Stimulated activated CD4-positive, alpha-beta T cell treated with anti-CD3 and anti-CD28 coated beads, Interleukin-15, amount 100 ng/mL, for 1 hour (primary cell): ENCODE data around the gene CHMP1B.
"Not testable (repeated sequence)": the region's sequence is repeated elsewhere in the genome, so short reads cannot be mapped to it uniquely, and the experiment has no call there.

ENCODE experiments used
- DNase-seq, 2 donors: peaks; one replicate each; pipeline ENCODE4 v3.0.0-alpha.2; 2020; ENCODE audit warnings: low read depth in 1 of 2, low spot score in 1 of 2

The CHMP1B gene

GRCh38 chr18:11839556-11839955 lies 11.7 kb upstream of the CHMP1B start:
- DNase-seq, result no peak

DNA sequence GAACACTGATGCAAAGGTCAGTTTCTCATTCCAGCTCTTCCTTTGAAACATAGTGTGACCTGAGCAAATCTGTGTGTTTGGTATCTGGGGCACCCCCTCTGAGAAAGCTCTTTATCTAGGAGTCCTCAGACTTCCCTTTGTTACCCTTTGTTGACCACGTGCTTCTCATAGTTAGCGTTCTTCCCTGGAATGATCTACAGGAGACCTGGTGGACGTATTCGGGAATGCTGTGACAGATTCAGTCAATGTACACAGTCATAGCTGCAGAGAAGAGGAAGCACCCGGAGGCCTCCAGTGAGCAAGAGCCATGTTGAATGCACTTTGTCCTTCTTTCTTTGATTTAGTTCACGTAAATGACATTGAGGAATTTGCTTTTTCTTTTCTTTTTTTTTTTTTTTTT lies 10.7 kb upstream of the CHMP1B start:
- DNase-seq, result no peak

DNA sequence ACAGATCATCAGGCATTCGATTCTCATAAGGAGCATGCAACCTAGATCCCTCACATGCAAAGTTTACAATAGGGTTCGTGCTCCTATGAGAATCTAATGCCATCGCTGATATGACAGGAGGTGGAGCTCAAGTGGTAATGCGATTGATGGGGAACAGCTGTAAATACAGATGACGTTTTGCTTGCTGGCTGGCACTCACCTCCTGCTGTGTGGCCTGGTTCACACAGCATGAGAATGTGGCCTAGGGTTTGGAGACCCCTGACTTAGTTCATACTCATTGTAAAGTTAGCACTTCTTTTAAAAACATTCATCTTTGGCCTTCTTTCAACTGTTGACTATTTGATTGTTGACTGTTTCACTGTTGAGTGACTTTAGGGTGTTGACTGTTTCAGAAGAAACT lies 8.7 kb upstream of the CHMP1B start:
- DNase-seq, result no peak

GRCh38 chr18:11844436-11844835 lies 6.8 kb upstream of the CHMP1B start:
- no peak for DNase-seq

DNA sequence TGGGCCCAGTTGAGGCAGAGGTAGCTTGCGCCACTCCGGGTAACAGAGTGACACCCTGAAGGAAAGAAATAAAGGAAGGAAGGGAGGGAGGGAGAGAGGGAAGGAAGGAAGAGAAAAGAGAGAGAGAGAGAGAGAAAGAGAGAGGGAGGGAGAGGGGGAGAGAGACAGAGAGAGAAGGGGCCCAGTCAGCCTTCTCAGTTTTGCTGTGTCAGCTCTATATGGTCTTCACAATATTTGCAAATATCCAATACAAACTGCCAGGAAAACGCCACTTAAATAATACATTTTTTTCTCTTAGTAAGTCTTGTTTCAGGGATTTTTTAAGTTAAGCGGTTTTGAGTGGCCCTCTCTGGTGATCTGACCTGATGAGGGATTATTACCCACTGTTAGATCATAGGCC lies 5.6 kb upstream of the CHMP1B start:
- no peak for DNase-seq

DNA sequence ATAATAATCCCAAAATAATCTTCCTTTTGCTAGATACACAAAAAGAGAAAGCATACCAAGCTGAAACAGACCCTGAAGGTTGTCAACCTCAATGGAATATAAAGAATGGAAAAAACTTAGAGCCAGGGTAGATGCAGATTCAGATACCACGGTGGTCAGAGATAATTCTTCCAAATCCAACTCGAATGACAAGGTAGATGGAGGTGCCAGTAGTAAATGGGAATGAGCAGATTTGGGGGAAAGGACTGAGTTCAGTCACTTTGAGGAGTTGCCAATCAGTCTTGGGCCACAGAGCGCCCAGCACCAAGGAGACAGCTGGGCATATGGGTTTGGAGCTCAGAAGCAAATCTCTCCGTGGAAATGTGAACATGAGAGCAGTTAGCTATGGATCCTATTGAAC lies 3.4 kb upstream of the CHMP1B start:
- no peak for DNase-seq

- DNase-seq, result no peak
Measured at GRCh38 chr18:11849279-11849678, 1.9 kb upstream of the CHMP1B start.

DNA sequence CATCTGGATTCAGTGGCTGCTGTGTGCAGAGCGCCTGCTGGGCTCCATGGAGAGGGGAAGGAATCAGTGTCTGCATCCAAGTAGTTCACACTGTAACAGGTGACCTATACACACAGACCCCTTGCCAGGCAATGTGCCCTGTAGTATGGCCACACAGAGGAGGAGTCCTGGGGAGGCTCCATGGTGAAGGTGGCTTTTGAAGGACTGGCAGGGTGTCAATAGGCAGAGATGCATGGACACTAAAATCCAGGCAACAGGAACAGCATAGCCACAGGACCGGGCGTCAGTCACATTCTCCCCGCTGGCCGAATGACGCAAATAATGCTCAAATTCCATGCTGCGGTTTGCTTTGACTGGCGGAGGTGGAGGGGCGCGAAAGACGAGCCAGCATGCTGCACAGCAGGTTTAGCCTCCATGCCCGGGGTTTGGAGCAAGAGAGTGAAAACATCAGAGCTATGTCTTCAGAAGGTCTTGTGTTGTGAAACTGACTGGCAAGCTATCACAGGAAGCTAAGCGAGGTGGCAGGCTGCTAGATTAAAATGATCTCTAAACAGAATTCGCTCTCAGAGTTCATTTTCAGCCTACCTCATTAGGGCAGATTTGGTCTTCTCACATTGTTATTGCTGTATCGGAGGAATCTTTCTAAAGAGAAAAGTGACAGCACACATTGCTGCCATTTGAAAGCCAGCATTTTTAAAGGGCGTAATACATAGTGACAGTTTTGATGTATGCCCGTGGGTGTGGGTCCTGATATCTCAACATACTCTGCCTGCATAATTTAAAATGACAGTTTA lies 1.2 kb upstream of the CHMP1B start:
- DNase-seq, result peak; percentile 2 to 35

GRCh38 chr18:11850821-11851145 lies 430 bp upstream of the CHMP1B start:
- no peak for DNase-seq

DNA sequence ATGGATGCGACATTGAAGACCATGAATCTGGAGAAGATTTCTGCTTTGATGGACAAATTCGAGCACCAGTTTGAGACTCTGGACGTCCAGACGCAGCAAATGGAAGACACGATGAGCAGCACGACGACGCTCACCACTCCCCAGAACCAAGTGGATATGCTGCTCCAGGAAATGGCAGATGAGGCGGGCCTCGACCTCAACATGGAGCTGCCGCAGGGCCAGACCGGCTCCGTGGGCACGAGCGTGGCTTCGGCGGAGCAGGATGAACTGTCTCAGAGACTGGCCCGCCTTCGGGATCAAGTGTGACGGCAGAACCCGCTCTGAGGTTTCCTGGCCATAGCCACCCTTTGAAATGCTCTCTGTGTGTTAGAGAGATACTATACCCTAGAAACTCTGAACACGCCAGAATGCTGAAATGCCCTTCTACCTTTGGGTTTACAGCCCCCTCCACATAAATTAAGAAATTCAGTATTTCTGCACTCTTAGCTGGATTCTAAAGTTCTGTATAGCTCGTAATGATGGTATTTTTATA lies 659 bp downstream of the CHMP1B start:
- DNase-seq, result peak; percentile 3 to 20

DNA sequence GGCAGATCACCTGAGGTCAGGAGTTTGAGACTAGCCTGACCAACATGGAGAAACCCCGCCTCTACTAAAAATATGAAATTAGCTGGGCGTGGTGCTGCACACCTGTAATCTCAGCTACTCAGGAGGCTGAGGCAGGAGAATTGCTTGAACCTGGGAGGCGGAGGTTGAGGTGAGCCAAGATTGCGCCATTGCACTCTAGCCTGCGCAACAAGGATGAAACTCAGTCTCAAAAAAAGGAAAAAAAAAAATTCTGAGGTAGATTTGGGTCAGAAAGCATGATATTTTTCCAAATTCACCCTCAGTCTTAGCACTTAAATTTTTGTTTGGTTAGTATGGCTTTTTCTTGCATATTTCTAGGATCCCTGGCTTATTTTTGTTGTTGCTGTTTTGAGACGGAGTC lies 3.3 kb downstream of the CHMP1B start:
- DNase-seq, result not testable (repeated sequence)

DNA sequence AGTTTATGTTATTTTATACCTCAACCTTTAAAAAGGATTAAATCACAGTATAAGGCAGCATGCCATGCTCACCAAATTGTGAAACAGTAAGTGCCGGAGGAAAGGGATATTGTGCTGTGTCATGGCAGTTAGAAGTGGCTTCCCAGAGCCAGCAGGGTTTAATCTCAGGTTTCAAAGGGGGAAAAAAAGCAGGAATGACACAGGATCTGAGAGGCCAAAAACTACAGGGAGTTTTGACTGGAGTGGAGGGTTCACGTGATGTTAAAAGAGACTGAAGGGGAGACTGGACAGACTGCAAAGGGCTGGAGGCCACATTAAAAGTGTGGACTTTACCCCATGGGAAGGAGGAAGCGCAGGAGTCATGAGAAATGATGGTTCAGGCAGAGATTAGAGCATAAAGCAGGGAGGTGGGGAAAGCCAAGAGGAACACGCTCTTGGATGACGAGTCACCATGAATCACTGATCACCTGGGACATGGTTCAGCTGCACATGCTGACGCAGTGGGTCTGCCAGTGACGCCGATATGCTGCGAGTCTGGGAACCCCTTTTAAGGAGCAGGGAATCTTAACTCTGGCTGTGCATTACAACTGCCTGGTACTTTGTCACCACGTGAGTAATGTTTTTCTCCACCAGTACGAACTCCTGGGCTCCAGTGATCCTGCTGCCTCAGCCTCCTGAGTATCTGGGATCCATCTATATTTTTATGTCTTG lies 6.1 kb downstream of the CHMP1B start:
- DNase-seq, result no peak

GRCh38 chr18:11859282-11859830 lies 8.1 kb downstream of the CHMP1B start:
- no peak for DNase-seq

DNA sequence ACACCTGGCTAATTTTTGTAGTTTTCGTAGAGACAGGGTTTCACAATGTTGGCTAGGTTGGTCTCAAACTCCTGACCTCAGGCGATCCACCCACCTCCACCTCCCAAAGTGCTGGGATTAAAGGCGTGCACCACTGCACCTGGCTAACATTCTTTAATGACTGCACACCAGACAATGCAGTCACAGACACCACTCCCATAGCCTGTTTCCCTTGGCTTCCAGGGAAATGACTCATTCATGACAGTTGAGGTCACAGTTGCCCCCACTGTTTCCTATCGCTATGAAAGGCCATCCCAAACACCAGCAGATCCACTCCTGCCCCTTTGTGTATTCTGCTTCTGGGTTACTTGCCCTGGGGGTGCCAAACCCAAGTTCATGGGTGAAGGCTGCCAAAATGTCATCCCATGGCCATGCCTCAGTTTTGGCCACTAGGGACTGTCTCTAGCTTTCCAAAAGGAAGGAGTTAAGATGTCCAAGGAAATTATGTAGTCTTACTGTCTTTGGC lies 8.7 kb downstream of the CHMP1B start:
- DNase-seq, result no peak

GRCh38 chr18:11860594-11861450 lies 9.6 kb downstream of the CHMP1B start:
- no peak for DNase-seq

GRCh38 chr18:11861583-11862288 lies 10.5 kb downstream of the CHMP1B start:
- no peak for DNase-seq

DNA sequence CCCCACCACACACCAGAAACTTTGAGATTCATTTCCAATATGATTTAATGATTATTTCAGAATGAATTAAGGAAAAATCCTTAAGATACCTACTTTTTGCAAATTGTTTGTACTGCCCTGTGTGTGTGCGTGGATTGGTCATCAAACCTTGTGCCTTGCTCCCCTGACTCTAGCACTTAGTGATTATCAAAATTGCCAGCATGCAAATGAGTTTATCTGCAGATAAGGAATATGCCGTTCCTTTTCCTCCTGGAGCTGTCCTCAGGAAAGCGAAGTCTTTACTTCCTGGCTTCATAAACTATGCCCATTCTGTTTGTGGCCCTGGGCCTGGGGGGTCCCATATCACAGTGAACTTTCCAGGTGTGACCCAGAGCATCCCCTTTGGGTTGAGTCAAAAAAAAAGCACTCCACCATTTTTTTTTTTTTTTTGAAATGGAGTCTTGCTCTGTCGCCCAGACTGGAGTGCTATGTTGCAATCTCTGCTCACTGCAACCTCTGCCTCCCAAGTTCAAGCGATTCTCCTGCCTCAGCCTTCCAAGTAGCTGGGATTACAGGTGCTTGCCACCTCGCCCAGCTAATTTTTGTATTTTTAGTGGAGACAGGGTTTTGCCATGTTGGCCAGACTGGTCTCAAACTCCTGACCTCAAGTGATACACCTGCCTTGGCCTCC lies 11.4 kb downstream of the CHMP1B start:
- no peak for DNase-seq

- DNase-seq, result no peak
Measured at GRCh38 chr18:11864471-11864870, 13.3 kb downstream of the CHMP1B start.

DNA sequence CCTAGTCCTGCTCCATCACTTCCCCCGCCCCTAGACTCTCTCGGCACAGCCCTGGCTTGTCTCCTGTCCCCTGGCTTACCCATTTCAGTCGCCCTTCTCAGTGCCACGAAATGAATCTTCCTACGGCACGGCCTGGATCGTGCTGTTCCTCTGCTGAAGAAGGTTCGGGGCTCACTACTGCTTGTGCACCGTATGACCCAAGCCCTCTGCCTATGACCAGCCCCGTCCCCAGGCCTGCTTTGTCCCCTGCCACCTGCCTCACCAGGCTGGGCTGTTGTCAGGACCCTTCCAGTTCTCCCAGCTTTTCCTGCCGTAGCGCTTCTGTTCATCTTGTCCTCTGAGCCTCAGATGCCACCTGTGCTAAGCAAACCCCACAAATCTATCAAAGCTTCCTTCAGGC lies 13.9 kb downstream of the CHMP1B start:
- no peak for DNase-seq

- DNase-seq, result no peak
Measured at GRCh38 chr18:11866329-11866728, 15.1 kb downstream of the CHMP1B start.
